GM12801 (cell line): ENCODE measurements around the gene SYNPO2L.

ENCODE experiments used
- CTCF ChIP-seq: IDR thresholded peaks from one replicate; pipeline ENCODE4 v1.5.1; 2011; ENCODE audit warnings: control low read depth; ENCODE audit not compliant: insufficient read length; ENCODE audit errors: extremely low read depth

SYNPO2L gene

GRCh38 chr10:73628405-73628804, 27.4 kb downstream of the SYNPO2L start:
- no peak for TF ChIP-seq CTCF

GRCh38 chr10:73627300-73627699, 28.5 kb downstream of the SYNPO2L start:
- TF ChIP-seq CTCF: no peak

GRCh38 chr10:73625884-73626752, 29.7 kb downstream of the SYNPO2L start:
- TF ChIP-seq CTCF: no peak

- TF ChIP-seq CTCF: no peak
These were observed 30.6 kb downstream of the SYNPO2L start for GRCh38 chr10:73625004-73625883.

GRCh38 chr10:73623056-73623455, 32.8 kb downstream of the SYNPO2L start:
- TF ChIP-seq CTCF: no peak

GRCh38 chr10:73614720-73615119, 41.1 kb downstream of the SYNPO2L start:
- no peak for TF ChIP-seq CTCF

- no peak for TF ChIP-seq CTCF
These were observed 46.7 kb downstream of the SYNPO2L start for GRCh38 chr10:73609116-73609515.
